Measurements from ENCODE around the gene MEIS1. TPM values are rescaled to one million over a fixed set of nuclear protein-coding genes. Genes with fewer than 3 reads are reported as not detected.

Gene MEIS1
- total RNA-seq, 2 donors from 2014 or later = 1.8 to 2.3 TPM

GRCh38 chr2:66581339-66582103 is 146.6 kb downstream of the MEIS1 start:
- Histone ChIP-seq H3K9ac (ENCODE audit: extremely low read depth, low read length, poor library complexity, severe bottlenecking) (no peak overlapping the region), H3K27me3 (ENCODE audit: control insufficient read depth, insufficient read depth, low read length, poor library complexity, severe bottlenecking) (peaks cover 96% of the 10 kb centered on the region), H3K27ac (ENCODE audit: low read depth, low read length) (peak overlapping the region; percentile 66), H3K4me1 (ENCODE audit: control insufficient read depth, insufficient read depth, low read length) (peaks cover 2% of the 10 kb centered on the region), H3K9me3 (ENCODE audit: control insufficient read depth, low read length) (no peaks in the 10 kb centered on the region), H3K36me3 (ENCODE audit: control insufficient read depth, insufficient read depth, low read length) (no peaks in the 10 kb centered on the region), H3K4me3 (ENCODE audit: low read length) (peak overlapping the region; percentile 67)
- Mint-ChIP-seq H3K27me3 (ENCODE audit: insufficient read depth) (peaks cover 11% of the 10 kb centered on the region), H3K36me3 (ENCODE audit: low read depth) (no peaks in the 10 kb centered on the region), H3K4me1 (peaks cover 26% of the 10 kb centered on the region), H3K4me3 (no peak overlapping the region), H3K9me3 (no peaks in the 10 kb centered on the region), H3K27ac (no peak overlapping the region)
- DNase-seq = peak; percentile 83
- no peak for TF ChIP-seq CTCF (conservative IDR thresholded peaks at IDR 0.05)
- WGBS, 2 experiments (ENCODE audit: insufficient coverage in 1 of 2, insufficient read length in 1 of 2) = 0% methylated on average over 9 to 57 of the region's 57 CpGs

DNA sequence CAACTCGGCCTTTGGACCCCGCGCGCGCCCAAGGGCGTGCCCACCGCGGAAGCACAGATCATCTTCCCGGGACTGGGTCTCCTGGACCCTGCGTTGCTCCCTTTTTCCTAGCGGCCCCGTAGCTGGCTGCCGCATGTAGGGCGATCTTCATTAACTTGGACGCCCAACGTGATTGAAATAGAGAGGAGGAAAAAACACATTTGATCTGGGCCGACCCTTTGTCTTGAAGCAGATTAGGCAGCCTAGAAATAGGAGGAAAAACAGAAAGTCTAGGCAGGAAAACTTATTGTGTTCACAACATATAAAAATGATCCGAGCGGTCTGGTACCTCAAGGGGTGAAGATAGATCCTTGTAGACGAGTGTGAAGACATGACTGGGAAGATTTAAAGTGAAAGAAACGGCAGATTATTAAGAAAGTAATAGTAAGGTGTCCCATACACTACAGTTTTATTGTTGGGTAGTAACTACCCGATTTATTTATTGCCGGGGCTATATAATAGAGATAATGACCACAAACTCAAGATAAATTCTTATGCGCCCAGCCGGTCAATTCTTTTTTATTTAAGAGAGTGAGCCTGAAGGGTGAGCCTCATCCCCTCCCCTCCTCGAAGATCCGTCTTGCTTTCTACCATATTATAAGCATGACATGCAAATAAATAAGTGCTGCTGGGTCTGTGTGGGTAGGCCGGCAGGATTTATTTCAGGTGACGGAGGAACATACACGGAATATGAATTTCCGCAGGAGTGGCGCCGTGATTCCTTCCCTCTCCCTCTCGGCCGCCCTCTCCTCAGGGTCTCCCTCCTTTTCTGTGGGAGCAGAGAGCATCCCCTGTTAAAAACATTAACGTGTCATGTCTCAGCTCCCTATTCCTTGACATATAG is 147.4 kb downstream of the MEIS1 start:
- no peaks in the 10 kb centered on the region for H3K9me3 ChIP-seq (ENCODE audit: control insufficient read depth, low read length)
- Mint-ChIP-seq H3K27me3 (ENCODE audit: insufficient read depth) (peaks cover 11% of the 10 kb centered on the region), H3K9me3 (no peaks in the 10 kb centered on the region), H3K36me3 (ENCODE audit: low read depth) (no peaks in the 10 kb centered on the region), H3K4me1 (peaks cover 18% of the 10 kb centered on the region), H3K27ac (no peak overlapping the region), H3K4me3 (no peak overlapping the region)
- no peak for TF ChIP-seq CTCF (conservative IDR thresholded peaks at IDR 0.05)
- no peaks in the 10 kb centered on the region for H3K4me1 ChIP-seq (ENCODE audit: control insufficient read depth, insufficient read depth, low read length)
- peak overlapping the region; percentile 67 for H3K4me3 ChIP-seq (ENCODE audit: low read length)
- DNase-seq = no peak
- 2 to 8% methylated on average over 21 to 35 of the region's 36 CpGs for WGBS, 2 experiments (ENCODE audit: insufficient coverage in 1 of 2, insufficient read length in 1 of 2)
- peak overlapping the region; percentile 66 for H3K27ac ChIP-seq (ENCODE audit: low read depth, low read length)
- H3K27me3 ChIP-seq (ENCODE audit: control insufficient read depth, insufficient read depth, low read length, poor library complexity, severe bottlenecking) = peaks cover 87% of the 10 kb centered on the region
- H3K9ac ChIP-seq (ENCODE audit: extremely low read depth, low read length, poor library complexity, severe bottlenecking) = no peak overlapping the region
- H3K36me3 ChIP-seq (ENCODE audit: control insufficient read depth, insufficient read depth, low read length) = no peaks in the 10 kb centered on the region

DNA sequence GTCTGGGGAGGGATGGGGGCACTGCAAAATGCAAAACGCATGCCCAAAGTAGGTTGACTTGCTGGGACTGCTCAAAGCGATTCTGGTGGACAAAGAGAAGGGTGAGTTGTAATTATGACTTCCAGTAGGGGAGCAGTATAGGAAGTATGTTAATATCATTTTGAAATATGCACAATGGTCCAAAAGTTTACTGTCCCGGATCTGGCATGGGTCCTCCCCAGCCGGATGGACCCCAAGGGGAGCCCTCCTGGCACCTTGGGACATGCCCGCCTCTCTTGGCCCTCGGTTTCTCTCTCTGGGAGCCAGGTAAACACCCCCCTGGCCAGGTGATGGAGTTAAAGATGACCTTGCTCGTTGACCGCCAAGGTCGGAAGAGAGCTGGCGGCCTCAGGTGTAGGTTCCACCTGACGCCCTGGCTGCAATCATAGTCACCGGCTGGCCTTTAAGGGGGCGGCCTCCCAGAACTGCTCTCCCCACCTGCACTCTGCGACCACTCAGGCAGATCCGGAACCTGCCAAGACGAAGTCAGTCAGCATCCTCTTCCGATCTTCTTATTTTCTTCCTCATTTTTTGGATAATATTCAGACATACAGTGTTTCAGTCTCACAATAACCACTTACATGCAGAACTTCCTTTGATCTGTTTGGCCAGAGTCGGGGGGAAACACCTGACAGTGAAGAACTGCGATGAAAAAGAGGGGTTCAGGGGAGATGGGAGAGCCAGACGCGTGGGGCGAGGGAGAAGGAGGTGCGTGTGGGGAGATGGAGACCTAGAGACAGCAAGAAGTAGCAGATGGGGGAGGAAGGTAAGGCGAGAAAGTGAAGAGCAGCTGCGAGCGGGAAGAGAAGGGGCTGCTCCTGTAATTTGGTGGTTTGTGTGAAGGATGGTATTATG is 148.3 kb downstream of the MEIS1 start:
- no peaks in the 10 kb centered on the region for H3K4me1 ChIP-seq (ENCODE audit: control insufficient read depth, insufficient read depth, low read length)
- Mint-ChIP-seq H3K27me3 (ENCODE audit: insufficient read depth) (peaks cover 11% of the 10 kb centered on the region), H3K9me3 (no peaks in the 10 kb centered on the region), H3K27ac (no peak overlapping the region), H3K4me3 (no peak overlapping the region), H3K4me1 (peaks cover 11% of the 10 kb centered on the region), H3K36me3 (ENCODE audit: low read depth) (no peaks in the 10 kb centered on the region)
- 11 to 17% methylated on average over 12 to 26 of the region's 26 CpGs for WGBS, 2 experiments (ENCODE audit: insufficient coverage in 1 of 2, insufficient read length in 1 of 2)
- no peaks in the 10 kb centered on the region for H3K36me3 ChIP-seq (ENCODE audit: control insufficient read depth, insufficient read depth, low read length)
- peaks cover 79% of the 10 kb centered on the region for H3K27me3 ChIP-seq (ENCODE audit: control insufficient read depth, insufficient read depth, low read length, poor library complexity, severe bottlenecking)
- no peaks in the 10 kb centered on the region for H3K9me3 ChIP-seq (ENCODE audit: control insufficient read depth, low read length)
- no peak overlapping the region for H3K9ac ChIP-seq (ENCODE audit: extremely low read depth, low read length, poor library complexity, severe bottlenecking)
- DNase-seq = peak; percentile 56
- H3K4me3 ChIP-seq (ENCODE audit: low read length) = no peak overlapping the region
- H3K27ac ChIP-seq (ENCODE audit: low read depth, low read length) = no peak overlapping the region
- no peak for TF ChIP-seq CTCF (conservative IDR thresholded peaks at IDR 0.05)

Data from endodermal cell (in vitro differentiated cells).